Daoy (cell line): ENCODE results near the gene ATP6V1A. TPM values are rescaled to one million over a fixed set of nuclear protein-coding genes. Genes with fewer than 3 reads are reported as not detected.

Experiments used
- DNase-seq: peaks from one replicate; pipeline ENCODE4 v3.0.0-alpha.2; 2015; ENCODE audit warnings: low read depth
- total RNA-seq: library from RNA; depleted of rRNA; stranded (reverse); fragments of >200 nt; shearing (Covaris generic); gene quantifications from 2 replicates; pipeline ENCODE4 v1.2.3, GENCODE V29; 2014

The ATP6V1A gene
- total RNA-seq, 1 experiment from 2014 or later, result 47.3 TPM

GRCh38 chr3:113747283-113748046 lies 630 bp downstream of the ATP6V1A start:
- peak; percentile 10 for DNase-seq

DNA sequence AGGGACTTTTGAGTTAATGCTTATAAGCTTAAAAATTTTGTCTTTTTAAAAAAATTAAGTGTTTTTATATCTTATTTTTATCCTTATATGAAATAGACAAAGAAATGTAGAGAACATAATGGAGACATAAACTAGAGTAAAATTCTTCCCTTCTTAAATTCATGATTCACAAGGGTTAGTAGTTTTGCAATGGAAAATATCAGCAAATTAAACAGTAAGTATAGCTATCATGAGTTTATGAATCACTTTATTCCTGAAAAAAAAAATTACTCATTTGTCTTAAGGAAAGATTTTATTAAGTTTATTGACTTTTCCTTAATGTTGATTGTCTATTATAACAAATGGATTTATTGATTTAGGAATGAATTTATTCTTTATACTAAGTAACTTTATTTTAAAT lies 4.3 kb downstream of the ATP6V1A start:
- no peak for DNase-seq

DNA sequence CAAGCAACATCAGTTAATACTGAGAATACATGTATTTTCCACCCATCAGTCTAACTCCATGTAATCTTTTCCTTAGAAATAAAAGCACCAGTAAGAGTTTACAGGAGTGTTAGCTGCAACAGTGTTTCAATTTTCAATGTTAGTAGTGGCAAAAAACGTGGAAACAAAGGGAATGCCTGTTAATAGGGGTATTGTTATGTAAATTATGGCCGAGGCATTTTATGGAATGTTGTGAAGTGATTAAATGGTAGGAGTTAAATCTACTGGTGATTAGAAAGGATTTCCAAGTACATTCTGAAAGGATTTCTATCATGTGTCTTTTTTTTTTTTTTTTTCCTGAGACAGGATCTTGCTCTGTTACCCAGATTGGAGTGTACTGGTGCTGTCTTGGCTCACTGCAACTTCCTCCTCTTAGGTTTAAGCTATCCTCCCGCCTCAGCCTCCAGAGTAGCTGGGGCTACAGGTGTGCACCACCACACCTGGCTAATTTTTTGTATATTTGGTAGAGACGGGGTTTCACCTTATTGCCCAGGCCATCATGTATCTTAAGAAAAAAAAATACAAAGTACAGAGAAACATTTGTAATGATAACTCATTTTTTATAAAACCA lies 6.6 kb downstream of the ATP6V1A start:
- DNase-seq, result no peak

DNA sequence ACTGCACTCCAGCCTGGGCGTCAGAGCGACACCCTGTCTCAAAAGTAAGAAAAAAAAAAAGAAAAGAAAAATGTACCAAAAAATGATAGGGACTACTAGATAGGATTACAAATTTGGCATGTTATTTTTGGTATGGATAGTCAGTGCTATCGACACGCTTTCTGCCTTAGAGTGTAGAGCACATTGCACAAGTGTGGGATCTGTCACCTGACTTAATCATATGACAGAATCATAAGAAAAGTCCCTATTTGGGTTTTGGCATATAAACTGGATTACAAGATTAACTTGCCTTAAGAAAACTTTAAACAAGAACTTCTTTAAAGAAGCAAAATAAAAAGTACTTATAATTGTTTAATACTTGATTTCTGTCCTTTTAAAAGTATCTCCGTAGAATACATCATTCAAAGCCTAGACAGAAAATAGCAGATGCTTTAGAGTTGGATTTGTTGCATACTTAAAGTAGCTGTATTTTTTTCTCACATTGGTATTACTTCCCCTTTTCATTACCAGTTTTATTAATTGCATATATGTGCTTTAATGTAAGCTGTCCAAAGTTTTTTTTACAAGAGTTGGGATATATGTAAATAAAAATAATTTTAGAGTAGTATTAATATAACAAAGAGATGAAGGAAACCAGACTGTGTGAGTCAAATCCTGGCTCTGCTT lies 7.8 kb downstream of the ATP6V1A start:
- DNase-seq, result no peak

DNA sequence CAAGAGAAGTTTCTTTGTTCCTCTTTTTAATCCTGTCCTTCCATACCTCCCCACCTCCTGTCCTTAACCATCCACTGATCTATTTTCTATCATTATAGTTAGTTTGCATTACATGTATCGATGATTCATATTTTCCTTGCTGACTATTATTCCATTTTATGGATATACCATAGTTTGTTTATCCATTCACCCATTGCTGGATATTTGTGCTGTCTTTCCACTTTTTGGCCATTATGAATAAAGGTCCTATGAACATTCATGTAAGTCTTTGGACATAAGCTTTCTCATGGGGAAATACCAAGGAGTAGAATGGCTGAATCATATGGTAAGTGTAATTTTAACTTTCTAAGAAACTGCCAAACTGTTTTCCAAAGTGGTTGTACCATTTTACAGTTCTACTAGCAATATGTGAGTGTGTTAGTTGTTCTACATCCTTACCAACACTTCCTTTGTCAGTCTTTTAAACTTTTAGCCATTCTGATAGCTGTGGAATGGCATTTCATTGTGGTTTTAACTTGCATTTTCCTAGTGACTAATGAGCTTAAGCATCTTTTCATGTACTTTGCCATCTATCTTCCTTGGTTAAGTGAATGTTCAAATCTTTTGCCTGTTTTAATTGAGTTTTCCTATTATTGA lies 11.7 kb downstream of the ATP6V1A start:
- peak; percentile 14 for DNase-seq

- no peak for DNase-seq
These were observed 17.9 kb downstream of the ATP6V1A start for GRCh38 chr3:113764698-113765097.

- peak; percentile 15 for DNase-seq
These were observed 22.7 kb downstream of the ATP6V1A start for GRCh38 chr3:113769551-113769950.

DNA sequence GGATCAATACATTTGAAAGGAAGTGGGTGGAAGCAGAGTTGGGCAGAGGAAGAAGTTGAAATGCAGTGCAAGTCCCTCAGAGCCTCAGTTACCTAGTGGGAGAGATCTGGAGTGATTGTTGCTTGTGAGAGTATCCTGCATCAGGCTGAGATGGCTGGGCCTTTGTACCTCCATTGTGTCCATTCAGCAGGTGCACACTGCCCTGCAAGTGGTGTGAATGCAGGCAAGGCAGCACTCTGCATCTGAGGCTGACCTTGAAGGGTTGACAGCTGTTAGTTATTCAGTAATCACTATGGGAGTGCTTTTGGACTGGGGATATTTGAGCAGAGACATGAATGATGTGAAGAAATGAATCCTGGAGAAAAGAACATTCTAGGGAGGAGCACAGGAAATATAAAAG lies 25.2 kb downstream of the ATP6V1A start:
- no peak for DNase-seq

- DNase-seq, result peak; percentile 13
These were observed 26.5 kb downstream of the ATP6V1A start for GRCh38 chr3:113773381-113773780.

GRCh38 chr3:113775516-113775915 lies 28.7 kb downstream of the ATP6V1A start:
- DNase-seq, result no peak

GRCh38 chr3:113776564-113776963 lies 29.7 kb downstream of the ATP6V1A start:
- no peak for DNase-seq

GRCh38 chr3:113783463-113783862 lies 36.6 kb downstream of the ATP6V1A start:
- peak; percentile 74 for DNase-seq

- peak; percentile 2 for DNase-seq
These were observed 37.1 kb downstream of the ATP6V1A start for GRCh38 chr3:113783980-113784379.

GRCh38 chr3:113791381-113791780 lies 44.5 kb downstream of the ATP6V1A start:
- DNase-seq, result no peak

DNA sequence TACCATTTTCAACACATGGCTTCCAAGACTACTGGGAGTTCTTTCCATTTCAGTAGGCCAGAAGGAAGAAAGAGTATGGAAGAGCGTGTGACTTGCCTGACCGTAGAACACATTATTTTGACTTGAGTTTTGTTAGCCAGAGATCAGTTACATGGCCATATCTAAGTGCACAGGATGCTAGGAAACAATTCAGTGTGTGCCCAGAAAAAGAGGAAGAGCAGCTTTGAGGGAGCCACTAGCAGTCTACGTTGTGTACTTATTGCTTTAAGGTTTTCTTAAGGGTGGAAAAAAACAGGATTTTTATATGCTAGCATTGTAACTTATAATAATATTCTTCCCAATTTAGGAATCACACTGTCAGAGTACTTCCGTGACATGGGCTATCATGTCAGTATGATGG lies 47.7 kb downstream of the ATP6V1A start:
- no peak for DNase-seq

GRCh38 chr3:113795693-113796092 lies 48.9 kb downstream of the ATP6V1A start:
- DNase-seq, result no peak

GRCh38 chr3:113802795-113803455 lies 56.1 kb downstream of the ATP6V1A start:
- no peak for DNase-seq

GRCh38 chr3:113804661-113805060 lies 57.8 kb downstream of the ATP6V1A start:
- DNase-seq, result no peak

DNA sequence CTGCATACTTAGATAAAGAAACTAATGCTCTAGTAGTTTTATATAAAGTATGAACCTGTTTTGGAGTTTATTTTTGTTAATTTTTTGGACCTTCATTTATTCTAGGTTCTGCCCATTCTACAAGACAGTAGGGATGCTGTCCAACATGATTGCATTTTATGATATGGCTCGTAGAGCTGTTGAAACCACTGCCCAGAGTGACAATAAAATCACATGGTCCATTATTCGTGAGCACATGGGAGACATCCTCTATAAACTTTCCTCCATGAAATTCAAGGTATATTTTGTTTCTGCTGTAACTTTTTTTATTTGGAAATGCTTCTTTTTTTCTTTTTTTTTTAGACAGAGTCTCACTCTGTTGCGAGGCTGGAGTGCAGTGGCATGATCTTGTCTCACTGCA lies 58.4 kb downstream of the ATP6V1A start:
- DNase-seq, result no peak

GRCh38 chr3:113812854-113813253 lies 66.0 kb downstream of the ATP6V1A start:
- no peak for DNase-seq

GRCh38 chr3:113819866-113820265 lies 73.0 kb downstream of the ATP6V1A start:
- no peak for DNase-seq

DNA sequence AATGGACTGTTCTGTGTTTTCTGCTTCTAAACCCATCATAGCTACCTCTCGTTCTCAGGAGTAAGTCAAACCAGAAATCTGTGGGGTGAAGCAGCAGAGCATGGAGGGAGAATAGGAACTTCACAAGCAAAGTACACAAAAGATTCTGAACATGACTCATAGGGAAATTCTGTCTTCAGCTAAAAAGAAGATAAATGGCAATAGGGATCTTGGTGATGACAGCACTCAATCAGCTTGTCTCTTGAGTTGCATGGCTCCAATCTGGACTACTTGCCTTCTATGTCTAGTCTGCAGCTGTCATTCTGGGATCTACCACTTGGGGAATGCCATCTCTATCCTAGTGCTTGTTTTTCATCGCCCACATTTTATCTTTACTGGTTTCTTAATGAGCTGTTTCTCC lies 78.3 kb downstream of the ATP6V1A start:
- peak; percentile 25 for DNase-seq
